Activated CD4-positive, alpha-beta memory T cell treated with anti-CD3 and anti-CD28 coated beads, Interleukin-2, amount 10 ng/mL, durations not matched to agents 7 days and 5 days (primary cell): Measurements from ENCODE around the gene VPS9D1. TPM values are rescaled to one million over a fixed set of nuclear protein-coding genes. Genes with fewer than 3 reads are reported as not detected.

ENCODE experiments used
- CTCF ChIA-PET: fragments of 350-600 bp; sonication (Branson Sonifier 250); formaldehyde crosslinking; loops from one replicate; lab custom pipeline; 2021; ENCODE audit warnings: antibody characterized with exemption, inconsistent platforms; lab: Charles Lee
- POLR2A ChIA-PET: fragments of 350-600 bp; sonication (Branson Sonifier 250); formaldehyde crosslinking; loops from one replicate; lab custom pipeline; 2021; ENCODE audit warnings: antibody characterized with exemption; lab: Charles Lee
- DNase-seq: peaks from one replicate; pipeline ENCODE4 v3.0.0-alpha.2; 2020
- H3K27ac Mint-ChIP-seq: one replicate; pipeline ENCODE4 v1.8.0; 2021; ENCODE audit warnings: mild to moderate bottlenecking, mixed read lengths
- H3K27me3 Mint-ChIP-seq: one replicate; pipeline ENCODE4 v1.8.0; 2021; ENCODE audit warnings: mixed read lengths
- H3K36me3 Mint-ChIP-seq: one replicate; pipeline ENCODE4 v1.8.0; 2021; ENCODE audit warnings: low read depth, mixed read lengths
- H3K4me1 Mint-ChIP-seq: one replicate; pipeline ENCODE4 v1.8.0; 2021; ENCODE audit warnings: mixed read lengths
- H3K4me3 Mint-ChIP-seq: one replicate; pipeline ENCODE4 v1.8.0; 2021; ENCODE audit warnings: mild to moderate bottlenecking, mixed read lengths
- H3K9me3 Mint-ChIP-seq: one replicate; pipeline ENCODE4 v1.8.0; 2021; ENCODE audit warnings: mixed read lengths
- total RNA-seq, 2 experiments: library from RNA; stranded (reverse); gene quantifications; one replicate each; pipeline ENCODE4 v1.2.3, GENCODE V29; 2021

VPS9D1 gene
- total RNA-seq, 2 experiments from 2014 or later, result 7.0 to 7.8 TPM

DNA sequence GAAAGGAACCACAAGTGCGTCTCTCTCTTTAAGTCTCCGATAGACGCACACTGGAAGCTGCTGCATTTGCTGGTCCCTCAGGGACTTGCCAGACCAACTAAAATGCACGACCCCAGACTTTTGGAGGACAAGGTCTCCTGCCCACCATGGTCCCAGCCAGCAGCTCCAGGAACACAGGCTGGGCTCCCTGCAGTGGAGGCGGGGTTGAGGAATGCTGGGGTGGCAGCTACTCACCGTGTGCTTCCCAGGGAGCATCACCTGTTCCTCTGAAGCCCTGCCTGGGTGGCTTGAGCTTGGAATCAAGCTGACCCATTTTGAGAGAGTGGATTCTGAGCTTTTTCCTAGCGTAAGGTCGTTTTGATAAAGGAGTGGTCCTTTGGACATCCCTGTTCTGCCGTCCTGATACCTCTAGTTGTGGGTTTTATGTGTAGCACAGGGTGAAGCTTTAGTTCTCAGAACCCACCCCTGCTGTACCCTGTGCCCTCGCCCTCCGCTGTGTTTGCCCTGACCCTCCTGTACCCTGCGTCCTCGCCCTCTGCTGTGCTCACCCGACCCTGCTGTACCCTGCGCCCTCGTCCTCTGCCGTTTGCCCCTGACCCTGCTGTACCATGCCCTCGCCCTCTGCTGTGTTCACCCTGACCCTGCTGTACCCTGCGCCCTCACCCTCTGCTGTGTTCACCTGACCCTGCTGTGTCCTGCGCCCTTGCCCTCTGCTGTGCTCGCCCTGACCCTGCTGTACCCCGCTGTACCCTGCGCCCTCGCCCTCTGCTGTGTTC lies 11.6 kb upstream of the VPS9D1 start:
- peaks cover 76% of the 10 kb centered on the region for H3K36me3 Mint-ChIP-seq
- ChIA-PET POLR2A (interaction anchor here (0.6 to 3.8 kb wide), 3 partner anchors 9 to 11 kb away, joined by 4 to 34 read pairs (median 5); no protein-coding TSS in a partner anchor), CTCF (no interaction called here)
- no peak overlapping the region for H3K27ac Mint-ChIP-seq
- H3K27me3 Mint-ChIP-seq, result no peaks in the 10 kb centered on the region
- H3K4me3 Mint-ChIP-seq, result no peak overlapping the region
- H3K9me3 Mint-ChIP-seq, result no peaks in the 10 kb centered on the region
- peaks cover 39% of the 10 kb centered on the region for H3K4me1 Mint-ChIP-seq
- no peak for DNase-seq

DNA sequence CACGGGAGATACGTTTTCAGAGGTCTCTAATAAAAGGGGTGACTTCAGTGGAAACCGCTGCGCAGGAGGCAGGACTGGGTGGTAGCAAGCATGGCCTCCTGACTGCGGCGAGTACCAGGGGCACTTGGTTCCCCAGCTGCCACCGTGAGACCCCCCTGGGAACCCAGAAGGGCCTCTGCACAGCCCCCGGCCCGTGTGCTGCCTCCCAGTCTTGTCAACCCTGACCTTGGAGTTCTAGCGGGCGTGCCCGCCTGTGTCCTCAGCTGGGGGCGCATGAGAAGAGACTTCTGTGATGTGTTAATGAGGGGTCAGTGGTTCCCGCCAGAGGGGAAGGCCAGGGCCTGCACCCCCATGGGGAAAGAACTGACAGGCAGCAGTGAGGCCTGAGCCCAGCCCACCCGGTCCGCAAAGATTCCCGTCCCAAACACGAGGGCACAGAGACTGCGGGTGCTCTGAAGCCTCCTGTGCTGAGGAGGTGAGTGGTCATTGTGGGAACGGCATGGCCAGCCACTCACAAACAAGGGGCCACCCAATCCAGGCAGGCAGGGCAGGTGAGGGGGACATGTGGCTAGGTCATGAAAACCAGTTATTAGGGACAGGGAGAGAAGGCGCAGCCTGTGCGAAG lies 10.0 kb upstream of the VPS9D1 start:
- ChIA-PET POLR2A (no interaction called here), CTCF (no interaction called here)
- DNase-seq, result no peak
- H3K27ac Mint-ChIP-seq, result no peak overlapping the region
- no peaks in the 10 kb centered on the region for H3K9me3 Mint-ChIP-seq
- no peaks in the 10 kb centered on the region for H3K27me3 Mint-ChIP-seq
- H3K4me1 Mint-ChIP-seq, result peaks cover 38% of the 10 kb centered on the region
- peaks cover 72% of the 10 kb centered on the region for H3K36me3 Mint-ChIP-seq
- no peak overlapping the region for H3K4me3 Mint-ChIP-seq

DNA sequence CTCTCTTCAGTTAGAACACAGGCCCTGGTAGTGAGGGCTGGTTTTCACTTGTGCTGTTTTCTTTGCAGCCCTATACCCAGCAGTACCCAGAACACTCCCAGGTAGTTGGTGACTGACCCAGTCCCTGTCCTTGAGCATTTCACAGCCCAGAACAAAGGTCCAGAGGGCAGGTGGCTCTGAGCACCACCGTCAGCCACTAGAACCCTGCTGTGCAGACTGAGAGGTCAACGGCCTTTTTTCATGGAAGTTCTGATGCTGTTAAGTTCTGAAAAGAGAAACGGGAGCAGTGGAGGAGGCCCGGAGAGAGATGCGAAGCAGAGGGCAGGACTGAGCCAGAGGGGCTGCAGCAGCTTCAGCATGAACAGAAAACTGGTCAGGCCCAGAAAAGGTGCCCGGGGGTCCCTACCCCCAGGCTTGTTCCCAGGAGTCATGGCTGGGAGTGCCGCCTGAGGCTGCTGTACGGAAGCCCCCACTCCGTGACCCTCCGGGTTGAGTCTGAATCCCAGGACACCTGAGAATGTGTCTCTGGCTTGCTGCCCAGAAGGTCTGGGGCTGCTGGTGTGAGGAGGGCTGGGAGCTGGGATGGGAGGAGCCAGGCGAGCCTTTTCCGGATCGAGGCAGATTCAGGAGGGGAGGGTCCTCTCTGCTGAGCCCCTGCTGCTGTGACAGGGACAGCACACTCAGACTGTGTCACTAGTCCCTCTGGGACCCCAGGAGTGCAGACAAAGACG lies 9.3 kb upstream of the VPS9D1 start:
- Mint-ChIP-seq H3K9me3 (no peaks in the 10 kb centered on the region), H3K27me3 (no peaks in the 10 kb centered on the region), H3K36me3 (peaks cover 65% of the 10 kb centered on the region), H3K27ac (no peak overlapping the region), H3K4me1 (peaks cover 33% of the 10 kb centered on the region), H3K4me3 (no peak overlapping the region)
- POLR2A ChIA-PET, result no interaction called here
- DNase-seq, result no peak
- CTCF ChIA-PET, result no interaction called here

DNA sequence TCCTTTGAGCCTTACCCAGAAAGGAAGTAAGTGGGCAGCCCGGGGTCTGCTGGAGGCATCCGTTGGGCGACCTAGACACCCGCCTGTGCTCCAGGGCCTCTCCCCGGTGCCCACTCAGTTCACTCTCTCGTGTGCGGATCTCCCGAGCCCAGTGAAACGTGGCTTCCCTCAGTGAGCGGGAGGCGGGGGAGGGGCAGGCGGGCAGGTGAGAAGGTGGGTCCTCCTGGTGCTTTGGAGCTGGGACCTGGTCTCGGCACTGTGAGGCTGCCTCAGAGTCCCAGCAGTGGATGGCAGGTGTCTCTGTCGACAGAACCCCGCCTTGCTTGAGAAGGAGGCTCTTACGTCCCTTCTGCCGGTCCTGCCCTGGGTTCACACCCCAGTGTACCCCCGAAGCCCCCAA lies 8.6 kb upstream of the VPS9D1 start:
- Mint-ChIP-seq H3K27ac (no peak overlapping the region), H3K9me3 (no peaks in the 10 kb centered on the region), H3K4me1 (peaks cover 36% of the 10 kb centered on the region), H3K27me3 (no peaks in the 10 kb centered on the region), H3K36me3 (peaks cover 63% of the 10 kb centered on the region), H3K4me3 (no peak overlapping the region)
- DNase-seq, result no peak
- POLR2A ChIA-PET, result no interaction called here
- CTCF ChIA-PET, result no interaction called here

DNA sequence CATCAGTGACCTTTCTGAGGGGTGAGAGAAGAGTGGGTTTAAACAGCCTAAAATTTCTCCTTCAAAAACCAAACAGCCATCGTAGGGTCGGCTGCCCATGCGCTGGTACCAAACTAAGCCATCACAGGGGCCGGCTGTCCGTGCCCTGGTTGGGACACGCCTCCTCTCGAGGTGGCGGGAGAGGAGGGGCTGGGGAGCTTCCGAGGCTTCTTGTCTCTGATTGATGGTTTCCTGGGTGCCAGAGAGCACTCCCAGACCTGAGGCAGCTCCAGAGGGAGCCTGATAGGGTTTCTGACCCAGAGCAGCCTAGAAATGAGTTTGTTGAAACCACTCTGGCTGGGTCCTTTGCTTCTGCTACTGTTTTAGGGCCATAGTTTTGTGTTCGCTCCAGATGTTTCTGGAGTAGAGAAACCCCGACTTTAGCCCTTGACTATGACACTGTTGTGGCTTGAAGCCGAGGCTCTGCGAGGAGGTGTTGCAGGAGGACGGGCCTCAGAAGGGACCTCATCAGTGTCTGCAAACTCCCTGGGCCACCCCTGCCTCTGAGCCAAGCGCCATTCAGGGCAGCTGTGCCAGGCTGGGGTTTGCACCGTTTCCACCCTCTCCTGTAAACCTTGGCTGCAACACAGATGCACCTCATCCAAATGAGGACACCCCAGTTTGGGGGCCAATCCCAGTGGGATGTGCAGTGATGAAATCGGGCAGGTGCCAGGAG lies 6.9 kb upstream of the VPS9D1 start:
- no peaks in the 10 kb centered on the region for H3K9me3 Mint-ChIP-seq
- H3K4me1 Mint-ChIP-seq, result peaks cover 43% of the 10 kb centered on the region
- POLR2A ChIA-PET, result interaction anchor here (0.5 to 5.8 kb wide), 2 partner anchors 12 to 53 kb away, joined by 4 to 89 read pairs; no protein-coding TSS in a partner anchor
- peaks cover 63% of the 10 kb centered on the region for H3K36me3 Mint-ChIP-seq
- no peak overlapping the region for H3K27ac Mint-ChIP-seq
- no peak for DNase-seq
- H3K4me3 Mint-ChIP-seq, result no peak overlapping the region
- H3K27me3 Mint-ChIP-seq, result no peaks in the 10 kb centered on the region
- CTCF ChIA-PET, result interaction anchor here (1.8 kb wide), 1 partner anchor 22 kb away, joined by 6 read pairs; no protein-coding TSS in a partner anchor

DNA sequence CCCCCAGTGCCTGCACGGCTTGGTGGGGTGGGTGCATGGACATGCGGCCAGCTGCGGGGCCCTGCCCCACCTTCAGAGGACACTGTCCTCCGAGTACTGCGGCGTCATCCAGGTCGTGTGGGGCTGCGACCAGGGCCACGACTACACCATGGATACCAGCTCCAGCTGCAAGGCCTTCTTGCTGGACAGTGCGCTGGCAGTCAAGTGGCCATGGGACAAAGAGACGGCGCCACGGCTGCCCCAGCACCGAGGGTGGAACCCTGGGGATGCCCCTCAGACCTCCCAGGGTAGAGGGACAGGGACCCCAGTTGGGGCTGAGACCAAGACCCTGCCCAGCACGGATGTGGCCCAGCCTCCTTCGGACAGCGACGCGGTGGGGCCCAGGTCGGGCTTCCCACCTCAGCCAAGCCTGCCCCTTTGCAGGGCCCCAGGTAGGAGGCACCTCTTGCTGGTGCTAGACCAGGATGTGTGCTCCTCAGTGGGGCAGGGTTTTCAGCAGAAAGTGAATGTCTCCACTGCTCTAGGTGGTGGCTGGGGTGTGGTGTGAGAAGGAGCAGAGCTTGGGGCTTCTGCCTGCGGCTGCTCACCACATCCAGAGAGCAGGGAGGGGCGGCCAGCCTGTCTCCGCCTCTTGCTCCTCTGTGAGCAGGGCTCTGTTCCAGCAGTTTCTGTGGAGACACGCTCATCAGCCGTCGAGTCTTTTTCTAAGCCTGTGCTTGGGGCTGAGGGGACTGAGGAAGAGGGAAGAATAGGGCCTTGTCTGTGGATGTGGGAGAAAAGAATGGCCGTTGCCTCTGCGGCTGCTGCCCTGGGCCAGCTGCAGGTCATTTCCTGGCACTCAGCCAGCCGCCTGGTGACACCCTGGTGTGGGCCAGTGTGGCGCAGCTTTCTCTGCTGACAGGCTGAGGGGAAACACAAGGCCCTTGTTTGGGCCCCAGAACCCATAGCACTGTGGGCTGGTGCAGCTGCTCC lies 2.9 kb upstream of the VPS9D1 start:
- Mint-ChIP-seq H3K27me3 (no peaks in the 10 kb centered on the region), H3K9me3 (no peaks in the 10 kb centered on the region), H3K27ac (peak overlapping the region; percentile 100), H3K4me3 (peak overlapping the region; percentile 96), H3K4me1 (peaks cover 46% of the 10 kb centered on the region), H3K36me3 (peaks cover 38% of the 10 kb centered on the region)
- POLR2A ChIA-PET, result interaction anchor here (1.0 to 5.8 kb wide), 18 partner anchors 10 to 249 kb away, joined by 3 to 89 read pairs (median 6); partner anchors contain the start of genes CDK10, SPATA2L and TCF25
- CTCF ChIA-PET, result interaction anchor here (0.7 to 4.8 kb wide), 11 partner anchors 9 to 137 kb away, joined by 3 to 22 read pairs (median 4); partner anchors contain the start of genes CDK10 and SPATA2L
- peak; percentile 95 for DNase-seq

DNA sequence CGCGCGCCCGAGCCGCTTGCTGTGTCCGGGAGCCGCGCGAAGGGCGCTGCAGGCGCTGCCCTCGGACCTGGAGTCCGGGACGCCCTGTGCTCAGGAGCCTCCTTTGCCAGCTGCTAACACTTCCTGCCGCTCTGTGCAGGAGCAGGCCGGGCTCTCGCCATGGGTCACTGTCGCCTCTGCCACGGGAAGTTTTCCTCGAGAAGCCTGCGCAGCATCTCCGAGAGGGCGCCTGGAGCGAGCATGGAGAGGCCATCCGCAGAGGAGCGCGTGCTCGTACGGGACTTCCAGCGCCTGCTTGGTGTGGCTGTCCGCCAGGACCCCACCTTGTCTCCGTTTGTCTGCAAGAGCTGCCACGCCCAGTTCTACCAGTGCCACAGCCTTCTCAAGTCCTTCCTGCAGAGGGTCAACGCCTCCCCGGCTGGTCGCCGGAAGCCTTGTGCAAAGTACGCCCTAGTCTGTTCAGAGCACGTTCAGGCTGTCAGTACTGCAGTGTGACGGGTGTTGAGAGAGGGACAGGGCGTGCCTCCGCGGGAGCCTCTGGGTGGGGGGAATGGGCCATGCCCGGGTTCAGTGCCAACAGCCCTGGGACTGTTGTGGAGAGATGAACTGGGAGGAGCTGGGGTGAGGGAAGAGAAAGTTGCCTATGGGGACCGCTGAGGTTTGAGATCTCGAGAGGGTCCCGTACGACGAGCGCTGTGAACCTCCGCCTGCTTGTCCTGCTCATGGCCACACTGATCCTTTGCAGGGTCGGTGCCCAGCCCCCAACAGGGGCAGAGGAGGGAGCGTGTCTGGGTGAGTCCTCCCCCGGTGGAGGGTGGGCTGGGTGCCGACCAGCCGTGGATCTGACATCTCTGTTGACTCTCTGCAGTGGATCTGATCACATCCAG lies 1.9 kb upstream of the VPS9D1 start:
- Mint-ChIP-seq H3K9me3 (no peaks in the 10 kb centered on the region), H3K36me3 (peaks cover 34% of the 10 kb centered on the region), H3K4me1 (peaks cover 49% of the 10 kb centered on the region), H3K27me3 (no peaks in the 10 kb centered on the region), H3K4me3 (peak overlapping the region; percentile 96), H3K27ac (peak overlapping the region; percentile 100)
- DNase-seq, result peak; percentile 90
- POLR2A ChIA-PET, result interaction anchor here (1.0 to 5.8 kb wide), 15 partner anchors 9 to 250 kb away, joined by 3 to 89 read pairs (median 10); partner anchors contain the start of genes CDK10, SPATA2L and TCF25
- CTCF ChIA-PET, result interaction anchor here (1.0 to 4.8 kb wide), 6 partner anchors 15 to 68 kb away, joined by 3 to 22 read pairs (median 6); partner anchors contain the start of gene SPATA2L

DNA sequence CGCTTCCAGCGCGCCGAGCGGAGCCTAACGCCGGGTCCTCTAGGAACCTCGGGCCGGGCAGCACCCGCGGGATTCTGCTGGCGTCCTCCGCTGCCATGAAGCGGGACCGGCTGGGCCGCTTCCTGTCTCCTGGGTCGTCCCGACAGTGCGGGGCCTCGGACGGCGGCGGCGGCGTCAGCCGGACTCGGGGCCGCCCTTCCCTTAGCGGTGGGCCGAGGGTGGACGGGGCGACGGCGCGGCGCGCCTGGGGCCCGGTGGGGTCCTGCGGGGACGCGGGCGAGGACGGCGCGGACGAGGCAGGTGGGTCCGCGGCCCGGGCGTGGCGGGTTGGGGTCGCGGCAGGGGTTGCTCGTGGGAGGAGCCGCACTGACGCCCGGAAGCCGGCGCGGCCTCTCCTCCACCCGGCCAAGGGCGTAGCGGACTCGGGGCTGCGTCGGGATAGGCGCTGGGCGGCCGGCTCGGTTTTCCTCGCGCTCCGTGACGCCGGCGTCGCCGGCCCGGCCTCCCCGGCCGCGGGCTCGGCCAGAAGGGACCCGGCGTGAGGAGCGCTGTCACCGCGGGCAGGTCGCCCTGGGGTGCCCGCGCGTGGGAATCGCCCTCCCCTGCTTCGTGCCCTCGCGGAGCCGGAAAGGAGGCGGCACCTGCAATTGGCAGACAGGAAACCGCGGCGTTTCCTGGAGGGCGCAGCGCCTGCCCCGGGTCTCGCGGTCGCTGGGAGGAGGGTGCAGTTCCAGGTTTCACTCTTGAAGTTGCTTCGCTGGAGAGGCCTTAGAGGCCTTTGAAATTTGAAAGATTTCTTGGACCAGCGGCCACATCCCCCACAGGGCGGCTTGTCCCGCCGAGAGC lies 1.1 kb upstream of the VPS9D1 start:
- POLR2A ChIA-PET, result interaction anchor here (1.0 to 5.8 kb wide), 9 partner anchors 8 to 152 kb away, joined by 3 to 89 read pairs (median 20); partner anchors contain the start of genes CDK10 and TCF25
- H3K9me3 Mint-ChIP-seq, result no peaks in the 10 kb centered on the region
- peaks cover 26% of the 10 kb centered on the region for H3K36me3 Mint-ChIP-seq
- H3K27ac Mint-ChIP-seq, result peak overlapping the region; percentile 100
- H3K4me3 Mint-ChIP-seq, result peak overlapping the region; percentile 96
- H3K27me3 Mint-ChIP-seq, result no peaks in the 10 kb centered on the region
- peaks cover 41% of the 10 kb centered on the region for H3K4me1 Mint-ChIP-seq
- DNase-seq, result peak; percentile 92
- CTCF ChIA-PET, result interaction anchor here (1.0 to 4.8 kb wide), 3 partner anchors 16 to 21 kb away, joined by 3 to 22 read pairs (median 21); partner anchors contain the start of gene SPATA2L

DNA sequence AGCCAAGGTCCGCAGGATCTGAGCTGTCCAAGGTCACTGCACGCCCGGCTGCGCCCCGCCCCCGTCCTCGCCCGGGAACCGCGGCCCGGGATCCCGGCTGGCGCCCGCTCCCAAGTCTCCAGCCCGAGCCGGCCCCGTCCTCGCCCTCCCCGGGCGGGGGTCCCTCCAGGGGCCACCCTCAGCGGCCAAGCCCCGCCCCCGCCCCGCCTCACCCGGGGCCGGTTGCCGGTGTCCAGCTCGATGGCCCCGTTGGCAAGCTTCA lies 216 bp downstream of the VPS9D1 start:
- Mint-ChIP-seq H3K27ac (peak overlapping the region; percentile 80), H3K27me3 (no peaks in the 10 kb centered on the region), H3K4me1 (peaks cover 40% of the 10 kb centered on the region), H3K9me3 (no peaks in the 10 kb centered on the region), H3K4me3 (peak overlapping the region; percentile 74), H3K36me3 (peaks cover 25% of the 10 kb centered on the region)
- ChIA-PET CTCF (no interaction called here), POLR2A (interaction anchor here (0.8 to 6.1 kb wide), 6 partner anchors 9 to 152 kb away, joined by 3 to 30 read pairs (median 3); no protein-coding TSS in a partner anchor)
- no peak for DNase-seq
